MG63 (cell line): Measurements from ENCODE around the gene BACE2. TPM values are rescaled to one million over a fixed set of nuclear protein-coding genes. Genes with fewer than 3 reads are reported as not detected.

Source experiments
- DNase-seq: peaks from one replicate; pipeline ENCODE4 v3.0.0-alpha.2; 2020
- H3K27me3 ChIP-seq: fragments of 250-450 bp; sonication (Bioruptor Pico); 2 replicates; pipeline ENCODE4 v1.5.1; 2020; ENCODE audit warnings: mild to moderate bottlenecking, moderate library complexity
- H3K36me3 ChIP-seq: fragments of 250-450 bp; sonication (Bioruptor Pico); 2 replicates; pipeline ENCODE4 v1.5.1; 2020; ENCODE audit warnings: mild to moderate bottlenecking, moderate library complexity
- H3K4me3 ChIP-seq: fragments of 250-450 bp; sonication (Bioruptor Pico); 2 replicates; pipeline ENCODE4 v1.5.1; 2020; ENCODE audit warnings: mild to moderate bottlenecking, moderate library complexity
- H3K9me3 ChIP-seq: fragments of 250-450 bp; sonication (Bioruptor Pico); 2 replicates; pipeline ENCODE4 v1.5.1; 2020; ENCODE audit warnings: mild to moderate bottlenecking, moderate library complexity
- total RNA-seq: library from RNA; depleted of rRNA; stranded (reverse); fragments of >200 nt; shearing (Covaris generic); gene quantifications from 2 replicates; pipeline ENCODE4 v1.2.3, GENCODE V29; 2014; ENCODE audit warnings: low replicate concordance

The BACE2 gene
- total RNA-seq, 1 experiment from 2014 or later, result 220 TPM

DNA sequence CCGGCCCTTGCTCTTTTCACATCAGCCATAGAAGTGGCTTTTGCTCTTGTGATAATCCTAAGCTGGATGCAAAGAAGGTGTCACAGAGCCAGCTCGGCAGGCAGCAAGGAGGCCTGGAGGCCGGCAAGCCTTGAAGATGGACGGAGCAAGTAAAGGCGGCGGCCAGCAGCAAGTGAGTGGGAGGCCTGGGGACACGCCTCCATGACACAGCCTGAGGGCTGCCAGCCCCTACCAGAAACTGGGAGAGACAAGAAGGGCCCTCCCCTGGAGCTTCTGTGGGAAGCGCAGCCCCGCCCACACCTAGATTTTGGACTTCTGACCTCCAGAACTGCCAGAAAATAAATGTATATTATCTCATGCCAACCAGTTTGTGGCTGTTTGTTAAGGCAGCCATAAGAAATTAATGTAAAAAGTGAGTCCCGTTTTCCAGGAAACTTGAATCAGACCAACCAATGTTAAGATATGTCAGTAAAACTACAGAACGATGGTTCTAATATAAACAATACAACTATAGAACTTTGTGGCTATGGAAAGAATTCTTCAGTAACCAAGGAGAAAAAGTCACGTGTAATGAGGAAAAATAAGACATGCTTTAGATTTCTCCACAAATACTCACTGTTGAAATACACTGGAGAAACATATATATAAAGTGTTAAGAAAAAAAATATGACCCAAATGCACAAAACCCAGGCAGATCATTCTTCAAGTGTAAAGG is 49.9 kb downstream of the BACE2 start:
- Histone ChIP-seq H3K27me3 (no peaks in the 10 kb centered on the region), H3K9me3 (no peaks in the 10 kb centered on the region), H3K4me3 (no peak overlapping the region), H3K36me3 (peaks cover 39% of the 10 kb centered on the region)
- DNase-seq, result peak; percentile 68

- peaks cover 30% of the 10 kb centered on the region for H3K36me3 ChIP-seq
- no peak for DNase-seq
- no peaks in the 10 kb centered on the region for H3K27me3 ChIP-seq
- H3K4me3 ChIP-seq, result no peak overlapping the region
- no peaks in the 10 kb centered on the region for H3K9me3 ChIP-seq
Observed at GRCh38 chr21:41219498-41220207, 51.7 kb downstream of the BACE2 start.

DNA sequence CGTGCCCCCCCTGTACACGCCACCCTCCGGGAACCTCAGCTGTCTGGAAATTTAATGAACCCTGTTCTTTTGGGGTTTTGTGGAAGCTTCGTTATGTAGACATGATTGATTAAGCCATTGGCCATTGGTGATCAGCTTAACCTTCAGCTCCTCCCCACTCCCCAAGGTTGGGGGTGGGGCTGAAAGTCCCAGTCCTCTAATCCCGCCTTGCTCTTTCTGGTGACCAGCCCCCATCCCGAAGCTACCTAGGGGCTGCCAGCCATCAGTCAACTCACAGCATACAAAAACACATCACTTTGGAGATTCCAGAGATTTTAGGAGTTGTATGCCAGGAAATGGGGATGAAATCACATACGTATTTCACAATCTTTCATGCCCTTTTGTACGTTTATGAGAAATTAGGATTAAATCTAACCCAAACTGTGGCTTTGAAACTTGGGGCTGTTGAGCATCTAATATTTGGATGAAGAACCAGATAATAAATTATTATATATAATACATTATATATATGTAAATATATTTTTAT is 52.3 kb downstream of the BACE2 start:
- Histone ChIP-seq H3K36me3 (peaks cover 30% of the 10 kb centered on the region), H3K27me3 (no peaks in the 10 kb centered on the region), H3K9me3 (no peaks in the 10 kb centered on the region), H3K4me3 (no peak overlapping the region)
- DNase-seq, result no peak

DNA sequence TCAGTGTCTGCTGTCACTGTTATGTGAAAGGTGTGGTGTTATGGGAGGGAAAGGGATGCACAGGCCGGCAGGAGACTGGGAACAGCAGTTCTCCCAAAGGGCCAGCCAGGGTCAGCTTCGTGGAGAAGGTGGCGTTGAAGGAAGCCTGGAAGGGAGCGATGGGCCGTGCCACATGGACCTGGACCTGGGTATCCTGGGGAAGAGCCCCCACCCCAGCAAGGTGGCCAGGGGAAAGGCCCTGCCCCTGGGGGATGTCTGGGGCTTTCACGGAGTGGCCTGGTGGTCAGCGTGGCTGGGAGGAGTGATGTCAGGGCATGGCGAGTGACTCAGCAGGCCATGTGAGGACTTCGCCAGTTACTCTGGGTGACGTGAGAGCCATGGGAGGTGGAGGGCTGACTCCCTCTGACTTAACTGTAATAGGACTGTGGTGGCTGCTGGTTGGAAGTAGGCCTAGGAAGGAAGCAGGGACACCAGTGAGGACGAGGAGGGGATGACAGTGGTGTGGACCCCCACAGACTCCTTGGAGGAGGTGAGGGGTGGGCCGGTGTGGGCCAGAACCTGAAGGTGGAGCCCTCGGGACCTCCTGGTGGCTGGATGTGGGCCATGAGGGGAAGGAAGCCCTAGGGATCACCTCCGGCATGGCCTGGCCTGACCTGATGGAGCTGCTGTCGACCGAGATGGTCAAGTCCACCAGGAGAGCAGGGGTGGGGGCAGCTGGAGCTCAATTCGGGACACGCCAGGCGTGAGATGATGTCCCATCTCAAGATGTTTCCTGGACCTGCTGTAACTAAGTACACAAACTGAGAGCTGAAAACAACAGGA is 54.5 kb downstream of the BACE2 start:
- Histone ChIP-seq H3K27me3 (no peaks in the 10 kb centered on the region), H3K36me3 (peaks cover 41% of the 10 kb centered on the region), H3K9me3 (no peaks in the 10 kb centered on the region), H3K4me3 (no peak overlapping the region)
- DNase-seq, result no peak

DNA sequence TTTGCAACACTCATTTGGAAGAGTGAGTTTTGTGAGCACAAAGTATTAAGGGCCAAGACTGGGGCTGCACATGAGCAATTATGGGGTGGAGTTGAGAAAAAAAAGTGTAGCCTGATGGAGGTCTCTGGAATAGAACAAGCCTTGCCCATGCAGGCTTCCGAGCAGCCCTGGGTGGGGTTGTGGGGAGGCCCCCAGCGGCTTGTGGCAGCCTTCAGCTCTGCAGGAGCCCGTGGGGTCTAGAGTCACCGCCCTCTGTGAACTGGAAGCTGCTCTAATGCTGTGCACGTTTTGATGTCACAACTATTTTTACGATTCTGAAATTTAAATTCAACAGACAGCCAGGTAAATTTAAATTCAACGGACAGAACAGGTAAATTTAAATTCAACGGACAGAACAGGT is 58.9 kb downstream of the BACE2 start:
- H3K36me3 ChIP-seq, result peaks cover 63% of the 10 kb centered on the region
- no peaks in the 10 kb centered on the region for H3K9me3 ChIP-seq
- H3K27me3 ChIP-seq, result no peaks in the 10 kb centered on the region
- no peak overlapping the region for H3K4me3 ChIP-seq
- DNase-seq, result no peak

DNA sequence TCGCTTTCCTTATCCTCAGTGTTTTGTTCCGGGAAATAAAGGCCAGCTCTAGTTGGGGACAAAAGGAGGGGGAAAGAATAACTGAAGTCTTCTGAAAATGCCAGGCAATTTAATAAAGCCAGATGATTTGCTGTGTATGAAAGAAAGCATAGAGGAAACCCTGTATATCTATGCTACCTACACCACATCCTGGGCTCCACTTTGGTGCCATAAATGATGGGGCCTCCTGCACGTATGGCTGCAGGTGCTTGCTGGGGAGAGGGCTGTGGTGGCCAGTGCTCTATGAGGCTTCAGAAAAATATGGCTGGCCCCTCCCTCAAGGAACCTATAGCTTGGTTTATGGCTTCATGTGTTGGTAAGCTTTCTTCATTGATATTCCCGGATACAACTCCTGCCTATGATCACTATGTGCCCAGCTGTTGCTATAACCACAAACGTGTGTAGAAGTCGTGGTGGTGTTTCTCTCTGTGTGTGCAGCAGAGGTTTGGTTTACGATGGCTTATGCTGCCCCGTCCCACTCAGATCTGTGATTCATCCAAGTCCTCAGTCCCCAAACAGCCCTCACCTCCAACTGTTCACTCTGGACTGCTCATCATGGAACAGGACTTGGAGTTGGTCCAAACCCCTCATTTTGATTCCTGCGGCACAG is 59.5 kb downstream of the BACE2 start:
- no peaks in the 10 kb centered on the region for H3K9me3 ChIP-seq
- peaks cover 69% of the 10 kb centered on the region for H3K36me3 ChIP-seq
- no peak for DNase-seq
- no peaks in the 10 kb centered on the region for H3K27me3 ChIP-seq
- no peak overlapping the region for H3K4me3 ChIP-seq

DNA sequence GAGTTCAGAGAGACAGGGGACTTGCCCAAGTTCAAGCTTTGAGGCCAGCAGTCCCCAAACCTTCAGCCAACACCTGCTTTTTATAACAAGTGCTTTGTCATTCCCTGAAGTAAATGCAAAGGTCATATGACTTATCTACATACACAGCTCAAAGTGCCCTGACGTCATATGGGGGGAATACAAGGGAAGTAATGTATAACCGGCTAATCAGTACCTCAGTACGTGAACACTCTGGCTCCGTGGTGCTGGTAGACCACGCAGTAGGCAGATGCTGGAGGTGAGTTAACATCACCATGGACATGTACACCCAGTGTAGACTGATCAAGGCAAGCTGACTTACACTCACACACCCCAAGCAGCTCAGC is 60.0 kb downstream of the BACE2 start:
- Histone ChIP-seq H3K36me3 (peaks cover 72% of the 10 kb centered on the region), H3K9me3 (no peaks in the 10 kb centered on the region), H3K27me3 (no peaks in the 10 kb centered on the region), H3K4me3 (no peak overlapping the region)
- DNase-seq, result no peak

- DNase-seq, result no peak
- no peaks in the 10 kb centered on the region for H3K27me3 ChIP-seq
- H3K36me3 ChIP-seq, result peaks cover 77% of the 10 kb centered on the region
- H3K9me3 ChIP-seq, result no peaks in the 10 kb centered on the region
- no peak overlapping the region for H3K4me3 ChIP-seq
Observed at GRCh38 chr21:41228492-41228891, 60.5 kb downstream of the BACE2 start.

DNA sequence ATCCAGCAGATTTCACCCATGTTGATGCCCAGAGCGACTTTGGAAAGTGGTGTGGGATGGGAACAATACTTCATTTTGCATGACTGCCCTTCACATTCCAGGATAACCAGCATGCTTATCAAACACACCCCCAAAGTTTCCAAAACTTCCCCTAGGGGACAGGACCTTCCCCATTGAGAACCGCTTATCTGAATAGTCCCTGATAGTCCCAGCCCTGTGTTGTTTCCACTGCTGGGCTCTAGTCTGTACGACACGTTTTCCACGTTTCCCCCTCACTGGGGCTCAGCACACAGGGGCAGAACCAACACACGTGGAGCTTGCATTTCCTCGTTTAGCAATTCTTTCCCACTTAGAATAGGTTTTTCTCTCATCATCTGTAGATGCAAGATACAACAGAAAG is 61.0 kb downstream of the BACE2 start:
- H3K4me3 ChIP-seq, result no peak overlapping the region
- no peaks in the 10 kb centered on the region for H3K27me3 ChIP-seq
- peaks cover 77% of the 10 kb centered on the region for H3K36me3 ChIP-seq
- H3K9me3 ChIP-seq, result no peaks in the 10 kb centered on the region
- DNase-seq, result no peak

DNA sequence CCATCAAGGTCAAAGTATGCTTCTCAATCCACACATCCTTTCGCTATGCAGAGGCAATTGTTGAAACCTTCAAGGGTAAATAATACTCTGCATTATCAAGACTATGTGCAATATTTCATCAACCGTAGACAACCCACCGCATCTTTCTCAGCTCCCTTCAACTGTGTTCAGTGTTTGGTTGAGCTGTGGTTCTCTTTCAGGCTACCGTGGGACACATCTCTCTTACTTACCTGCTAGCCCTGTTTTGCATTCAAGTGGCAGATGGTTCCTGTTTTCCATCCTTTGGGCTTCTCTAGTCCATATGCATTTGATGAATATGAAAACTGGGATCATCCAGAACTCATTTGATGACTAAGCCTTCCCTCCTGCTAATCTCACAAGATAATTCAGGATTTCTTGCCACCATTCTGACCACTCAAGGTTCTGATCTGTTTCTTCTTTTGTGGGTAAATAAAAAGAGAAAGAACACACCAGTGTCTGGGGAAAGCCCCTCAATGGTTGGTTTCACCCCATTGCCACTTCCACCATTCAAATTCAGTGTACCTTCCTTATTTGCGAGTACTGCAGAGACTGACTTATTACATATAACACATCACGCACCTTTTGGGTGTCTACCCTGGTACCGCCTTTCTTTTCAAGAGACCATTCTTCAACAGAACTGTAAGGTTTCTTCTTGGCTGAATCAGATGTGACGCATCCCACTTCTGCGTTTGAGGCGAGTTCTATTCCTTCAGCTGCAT is 61.7 kb downstream of the BACE2 start:
- no peak for DNase-seq
- no peaks in the 10 kb centered on the region for H3K27me3 ChIP-seq
- H3K36me3 ChIP-seq, result peaks cover 81% of the 10 kb centered on the region

GRCh38 chr21:41230497-41230896 is 62.5 kb downstream of the BACE2 start:
- DNase-seq, result no peak

More for the DNA sequence above, 61.7 kb downstream of the BACE2 start:
- no peak overlapping the region for H3K4me3 ChIP-seq
- H3K9me3 ChIP-seq, result no peaks in the 10 kb centered on the region

GRCh38 chr21:41231060-41231459 is 63.1 kb downstream of the BACE2 start:
- Histone ChIP-seq H3K9me3 (no peaks in the 10 kb centered on the region), H3K27me3 (no peaks in the 10 kb centered on the region), H3K4me3 (no peak overlapping the region), H3K36me3 (peaks cover 87% of the 10 kb centered on the region)
- DNase-seq, result no peak

More at GRCh38 chr21:41230497-41230896, 62.5 kb downstream of the BACE2 start:
- no peaks in the 10 kb centered on the region for H3K9me3 ChIP-seq
- H3K27me3 ChIP-seq, result no peaks in the 10 kb centered on the region
- peaks cover 87% of the 10 kb centered on the region for H3K36me3 ChIP-seq
- H3K4me3 ChIP-seq, result no peak overlapping the region

GRCh38 chr21:41232013-41232412 is 64.1 kb downstream of the BACE2 start:
- no peaks in the 10 kb centered on the region for H3K27me3 ChIP-seq
- no peaks in the 10 kb centered on the region for H3K9me3 ChIP-seq
- peaks cover 91% of the 10 kb centered on the region for H3K36me3 ChIP-seq
- no peak for DNase-seq
- H3K4me3 ChIP-seq, result no peak overlapping the region

GRCh38 chr21:41233916-41234315 is 66.0 kb downstream of the BACE2 start:
- H3K9me3 ChIP-seq, result no peaks in the 10 kb centered on the region
- DNase-seq, result no peak
- no peaks in the 10 kb centered on the region for H3K27me3 ChIP-seq
- H3K36me3 ChIP-seq, result peaks cover 87% of the 10 kb centered on the region
- no peak overlapping the region for H3K4me3 ChIP-seq

DNA sequence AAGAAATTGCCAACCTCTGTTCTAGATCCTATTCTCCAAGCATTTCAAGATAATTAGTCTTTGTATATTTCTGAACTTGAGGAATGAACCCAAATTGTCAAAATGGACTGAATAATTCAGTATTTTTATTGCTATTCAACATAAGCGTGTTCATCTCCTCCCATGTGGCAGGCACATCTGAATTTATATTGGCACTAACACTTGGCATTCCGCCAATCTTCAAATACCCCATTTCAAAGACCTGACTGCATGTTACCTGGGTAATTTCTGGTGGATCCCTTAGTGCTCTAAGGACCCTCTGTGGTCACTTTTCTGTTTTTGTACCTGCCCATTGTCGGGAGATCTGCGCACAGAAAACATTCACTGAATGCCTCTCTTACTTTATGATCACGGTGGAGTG is 66.6 kb downstream of the BACE2 start:
- no peak for DNase-seq
- no peaks in the 10 kb centered on the region for H3K9me3 ChIP-seq
- H3K36me3 ChIP-seq, result peaks cover 82% of the 10 kb centered on the region
- H3K27me3 ChIP-seq, result no peaks in the 10 kb centered on the region
- H3K4me3 ChIP-seq, result no peak overlapping the region

DNA sequence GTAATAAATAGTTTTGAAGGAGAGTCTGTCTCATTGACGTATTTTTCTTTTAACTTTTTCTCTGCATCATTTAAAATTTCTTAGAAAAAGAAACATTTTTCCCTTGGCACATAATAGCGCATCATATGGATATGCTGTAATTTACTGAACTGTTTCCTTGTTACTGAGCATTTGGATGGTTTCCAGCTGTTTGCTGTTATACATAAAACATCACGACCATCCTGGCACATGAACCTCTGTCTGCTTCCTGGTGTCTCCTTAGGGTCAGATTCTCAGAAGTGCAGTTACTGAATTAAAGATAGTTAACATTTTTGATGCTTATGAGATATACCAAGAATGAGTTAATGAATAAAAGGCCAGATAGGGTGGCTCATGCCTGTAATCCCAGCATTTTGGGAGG is 67.2 kb downstream of the BACE2 start:
- Histone ChIP-seq H3K36me3 (peaks cover 82% of the 10 kb centered on the region), H3K9me3 (no peaks in the 10 kb centered on the region), H3K27me3 (no peaks in the 10 kb centered on the region), H3K4me3 (no peak overlapping the region)
- DNase-seq, result no peak
